ENCODE measurements around the gene FAM13B.

GRCh38 chr5:137960819-137961218, 72.1 kb downstream of the FAM13B start:
- TF ChIP-seq CTCF (IDR thresholded peaks at IDR 0.05 in 2 of 3, conservative IDR thresholded peaks at IDR 0.05 in 1 of 3; ENCODE audit: insufficient read depth in 2 of 3, low read depth in 1 of 3, low read length in 3 of 3) = no peak
- no peak for TF ChIP-seq CREM (IDR thresholded peaks at IDR 0.05; ENCODE audit: low read depth)
- no peak for TF ChIP-seq ZNF511 (CRISPR knock-in tag; IDR thresholded peaks at IDR 0.05)
- TF ChIP-seq EP300 (IDR thresholded peaks at IDR 0.05; ENCODE audit: low read length) = no peak
- TF ChIP-seq ELF4 (CRISPR knock-in tag; IDR thresholded peaks at IDR 0.05) = no peak
- no peak for TF ChIP-seq POLR2AphosphoS5 (IDR thresholded peaks at IDR 0.05; ENCODE audit: control insufficient read depth, insufficient read depth, low read depth, low read length)
- TF ChIP-seq TARDBP (IDR thresholded peaks at IDR 0.05) = no peak
- TF ChIP-seq POLR2A (conservative IDR thresholded peaks at IDR 0.05) = no peak
- no peak for TF ChIP-seq JUNB (CRISPR knock-in tag; conservative IDR thresholded peaks at IDR 0.05)
- TF ChIP-seq SMARCE1 (IDR thresholded peaks at IDR 0.05) = no peak
- TF ChIP-seq HMG20A (CRISPR knock-in tag; conservative IDR thresholded peaks at IDR 0.05) = no peak
- no peak for TF ChIP-seq CBX3 (IDR thresholded peaks at IDR 0.05; ENCODE audit: borderline replicate concordance in 1 of 2, low read length in 2 of 2)
- no peak for TF ChIP-seq SIN3A (IDR thresholded peaks at IDR 0.05; ENCODE audit: borderline replicate concordance in 2 of 2, control insufficient read depth in 1 of 2, low read depth in 2 of 2, low read length in 2 of 2)
- TF ChIP-seq HMGN3 (IDR thresholded peaks at IDR 0.05; ENCODE audit: borderline replicate concordance, extremely low read depth, insufficient read length, low read depth, low read length) = no peak
